Measurements from ENCODE around the gene THAP7.

The THAP7 gene

GRCh38 chr22:20959578-20960461 is 42.1 kb downstream of the THAP7 start:
- TF ChIP-seq YY1 (IDR thresholded peaks at IDR 0.05; ENCODE audit: insufficient read depth, insufficient read length) (no peak), SUZ12 (IDR thresholded peaks at IDR 0.05; ENCODE audit: extremely low read depth, insufficient read depth, insufficient read length) (no peak), ZNF274 (IDR thresholded peaks at IDR 0.05; ENCODE audit: low read depth, low read length) (no peak)
- DNase-seq (ENCODE audit: low read depth, low spot score): no peak
- peaks cover 25% of the 10 kb centered on the region for H3K27me3 ChIP-seq (ENCODE audit: insufficient read depth, insufficient read length)
- H3K4me1 ChIP-seq (ENCODE audit: insufficient read depth, insufficient read length): peaks cover 2% of the 10 kb centered on the region
- H3K36me3 ChIP-seq (ENCODE audit: insufficient read depth, insufficient read length, low read length): no peaks in the 10 kb centered on the region
- no peak overlapping the region for H3K9ac ChIP-seq (ENCODE audit: insufficient read length, low read depth)
- no peaks in the 10 kb centered on the region for H3K9me3 ChIP-seq (ENCODE audit: insufficient read depth, low read length)
- no peak overlapping the region for H3K4me3 ChIP-seq (ENCODE audit: insufficient read length, low read depth)

- no peaks in the 10 kb centered on the region for H3K9me3 ChIP-seq (ENCODE audit: insufficient read depth, low read length)
- H3K9ac ChIP-seq (ENCODE audit: insufficient read length, low read depth): peak overlapping the region; percentile 81
- peaks cover 2% of the 10 kb centered on the region for H3K4me1 ChIP-seq (ENCODE audit: insufficient read depth, insufficient read length)
- no peak for DNase-seq (ENCODE audit: low read depth, low spot score)
- peak overlapping the region; percentile 63 for H3K4me3 ChIP-seq (ENCODE audit: insufficient read length, low read depth)
- H3K27me3 ChIP-seq (ENCODE audit: insufficient read depth, insufficient read length): peaks cover 5% of the 10 kb centered on the region
- TF ChIP-seq YY1 (IDR thresholded peaks at IDR 0.05; ENCODE audit: insufficient read depth, insufficient read length) (no peak), ZNF274 (IDR thresholded peaks at IDR 0.05; ENCODE audit: low read depth, low read length) (no peak), SUZ12 (IDR thresholded peaks at IDR 0.05; ENCODE audit: extremely low read depth, insufficient read depth, insufficient read length) (no peak)
- H3K36me3 ChIP-seq (ENCODE audit: insufficient read depth, insufficient read length, low read length): peaks cover 15% of the 10 kb centered on the region
Measured at GRCh38 chr22:20957683-20958431, 44.1 kb downstream of the THAP7 start.

- Histone ChIP-seq H3K9ac (ENCODE audit: insufficient read length, low read depth) (peak overlapping the region; percentile 81), H3K4me3 (ENCODE audit: insufficient read length, low read depth) (peak overlapping the region; percentile 63), H3K27me3 (ENCODE audit: insufficient read depth, insufficient read length) (no peaks in the 10 kb centered on the region), H3K4me1 (ENCODE audit: insufficient read depth, insufficient read length) (peaks cover 2% of the 10 kb centered on the region), H3K36me3 (ENCODE audit: insufficient read depth, insufficient read length, low read length) (peaks cover 21% of the 10 kb centered on the region), H3K9me3 (ENCODE audit: insufficient read depth, low read length) (no peaks in the 10 kb centered on the region)
- TF ChIP-seq SUZ12 (IDR thresholded peaks at IDR 0.05; ENCODE audit: extremely low read depth, insufficient read depth, insufficient read length) (no peak), ZNF274 (IDR thresholded peaks at IDR 0.05; ENCODE audit: low read depth, low read length) (no peak), YY1 (IDR thresholded peaks at IDR 0.05; ENCODE audit: insufficient read depth, insufficient read length) (no peak)
- no peak for DNase-seq (ENCODE audit: low read depth, low spot score)
Measured at GRCh38 chr22:20957102-20957682, 44.7 kb downstream of the THAP7 start.

GRCh38 chr22:20956258-20957101 is 45.4 kb downstream of the THAP7 start:
- Histone ChIP-seq H3K4me1 (ENCODE audit: insufficient read depth, insufficient read length) (peaks cover 2% of the 10 kb centered on the region), H3K4me3 (ENCODE audit: insufficient read length, low read depth) (peak overlapping the region; percentile 63), H3K9ac (ENCODE audit: insufficient read length, low read depth) (peak overlapping the region; percentile 81), H3K36me3 (ENCODE audit: insufficient read depth, insufficient read length, low read length) (peaks cover 28% of the 10 kb centered on the region), H3K9me3 (ENCODE audit: insufficient read depth, low read length) (no peaks in the 10 kb centered on the region), H3K27me3 (ENCODE audit: insufficient read depth, insufficient read length) (no peaks in the 10 kb centered on the region)
- DNase-seq (ENCODE audit: low read depth, low spot score): peak; percentile 49
- TF ChIP-seq ZNF274 (IDR thresholded peaks at IDR 0.05; ENCODE audit: low read depth, low read length): no peak
- no peak for TF ChIP-seq SUZ12 (IDR thresholded peaks at IDR 0.05; ENCODE audit: extremely low read depth, insufficient read depth, insufficient read length)

GRCh38 chr22:20955548-20955947 is 46.4 kb downstream of the THAP7 start:
- H3K9ac ChIP-seq (ENCODE audit: insufficient read length, low read depth): no peak overlapping the region
- no peaks in the 10 kb centered on the region for H3K27me3 ChIP-seq (ENCODE audit: insufficient read depth, insufficient read length)
- peaks cover 38% of the 10 kb centered on the region for H3K36me3 ChIP-seq (ENCODE audit: insufficient read depth, insufficient read length, low read length)
- no peak for DNase-seq (ENCODE audit: low read depth, low spot score)
- no peaks in the 10 kb centered on the region for H3K9me3 ChIP-seq (ENCODE audit: insufficient read depth, low read length)
- H3K4me3 ChIP-seq (ENCODE audit: insufficient read length, low read depth): no peak overlapping the region
- peaks cover 2% of the 10 kb centered on the region for H3K4me1 ChIP-seq (ENCODE audit: insufficient read depth, insufficient read length)
- TF ChIP-seq SUZ12 (IDR thresholded peaks at IDR 0.05; ENCODE audit: extremely low read depth, insufficient read depth, insufficient read length) (no peak), YY1 (IDR thresholded peaks at IDR 0.05; ENCODE audit: insufficient read depth, insufficient read length) (no peak), ZNF274 (IDR thresholded peaks at IDR 0.05; ENCODE audit: low read depth, low read length) (no peak)

- no peaks in the 10 kb centered on the region for H3K27me3 ChIP-seq (ENCODE audit: insufficient read depth, insufficient read length)
- no peak for TF ChIP-seq YY1 (IDR thresholded peaks at IDR 0.05; ENCODE audit: insufficient read depth, insufficient read length)
- no peak for TF ChIP-seq SUZ12 (IDR thresholded peaks at IDR 0.05; ENCODE audit: extremely low read depth, insufficient read depth, insufficient read length)
- no peak for TF ChIP-seq ZNF274 (IDR thresholded peaks at IDR 0.05; ENCODE audit: low read depth, low read length)
- no peak overlapping the region for H3K4me3 ChIP-seq (ENCODE audit: insufficient read length, low read depth)
- no peak overlapping the region for H3K9ac ChIP-seq (ENCODE audit: insufficient read length, low read depth)
- DNase-seq (ENCODE audit: low read depth, low spot score): no peak
- peaks cover 2% of the 10 kb centered on the region for H3K4me1 ChIP-seq (ENCODE audit: insufficient read depth, insufficient read length)
- H3K36me3 ChIP-seq (ENCODE audit: insufficient read depth, insufficient read length, low read length): peaks cover 51% of the 10 kb centered on the region
- no peaks in the 10 kb centered on the region for H3K9me3 ChIP-seq (ENCODE audit: insufficient read depth, low read length)
Measured at GRCh38 chr22:20953668-20954500, 48.0 kb downstream of the THAP7 start.
